ENCODE measurements around the gene DPYSL5. TPM values are rescaled to one million over a fixed set of nuclear protein-coding genes. Genes with fewer than 3 reads are reported as not detected.

Gene DPYSL5
- total and polyA plus RNA-seq, 2 of the 13 experiments (the other 11 are each of a cell fraction or from before 2014, with no cell fraction given) = 0.15 TPM; not detected in 1

DNA sequence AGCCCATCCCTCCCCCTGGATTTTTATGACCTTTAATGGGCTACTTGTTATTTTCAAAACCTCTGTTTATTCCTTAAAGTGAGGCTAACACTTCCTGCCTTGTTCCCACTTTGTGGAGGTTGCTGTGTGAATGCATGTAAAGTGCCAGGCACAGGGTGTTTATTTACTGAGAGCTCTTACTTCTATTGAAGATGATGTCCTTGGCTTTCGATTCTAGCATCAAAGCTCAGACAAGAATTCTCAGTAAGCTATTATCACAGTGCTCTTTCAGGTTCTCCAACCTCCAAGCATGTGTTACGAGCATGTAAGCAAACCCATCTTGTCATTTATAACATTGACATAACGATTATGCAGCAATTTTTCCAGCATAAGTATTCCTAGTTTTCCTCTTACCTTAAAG is 44.2 kb downstream of the DPYSL5 start:
- H3K4me2 ChIP-seq (ENCODE audit: low read depth, low read length) = no peak overlapping the region
- FAIRE-seq (no peak), DNase-seq (ENCODE audit: low spot score) (no peak), ATAC-seq (no peak)
- intact Hi-C loops (cut with micrococcal nuclease; ENCODE audit: unreplicated experiment) (no loop called here), in situ Hi-C loops (cut with HindIII; ENCODE audit: extremely low pct_ligation_motif_present, low pct_unique_long_range_greater_than_20kb) (no loop called here)
- no peaks in the 10 kb centered on the region for H3K79me2 ChIP-seq (ENCODE audit: insufficient read depth, low read length)
- H2AFZ ChIP-seq (ENCODE audit: low read length) = no peak overlapping the region
- no peak overlapping the region for H3K9ac ChIP-seq (ENCODE audit: insufficient read depth, low read depth, low read length)
- H3K9me3 ChIP-seq (ENCODE audit: low read length) = peaks cover 7% of the 10 kb centered on the region; the same call in 1 of the 2 replicates
- H3K4me1 ChIP-seq (ENCODE audit: insufficient read depth, low read length) = peaks cover 19% of the 10 kb centered on the region; the same call in 1 of the 2 replicates
- WGBS (ENCODE audit: low lambda C conversion rate) = 3% methylated on average over 3 of the region's 3 CpGs
- ChIA-PET CTCF (ENCODE audit: low intra/inter-chr PET ratio, low total read pairs) (no interaction called here), POLR2A (no interaction called here)
- no peak overlapping the region for H3K27ac ChIP-seq (ENCODE audit: extremely low read length, insufficient read depth, low read length)
- 0 out of 4 replicates have a peak, but pooled peaks of 1 of the 2 experiments have one; percentile 3 for TF ChIP-seq MAFK (conservative IDR thresholded peaks at IDR 0.05 in 1 of 2, IDR thresholded peaks at IDR 0.05 in 1 of 2; ENCODE audit: low read length in 2 of 2)
- no peak for TF ChIP-seq SIX4 (CRISPR knock-in tag; IDR thresholded peaks at IDR 0.05)
- H3K4me3 ChIP-seq (replicated peaks in 1 of 3; ENCODE audit: insufficient read depth in 1 of 3, low read depth in 2 of 3, low read length in 3 of 3) = no peak overlapping the region
- no peaks in the 10 kb centered on the region for H4K20me1 ChIP-seq (ENCODE audit: insufficient read depth, low read length)
- no peaks in the 10 kb centered on the region for H3K36me3 ChIP-seq (replicated peaks in 1 of 2; ENCODE audit: control insufficient read depth in 1 of 2, insufficient read depth in 2 of 2, low read length in 2 of 2)
- no TSS peak for BruUV-seq (replicated peaks)
- H3K27me3 ChIP-seq (ENCODE audit: control insufficient read depth in 1 of 2, insufficient read depth in 2 of 2, low read length in 2 of 2) = peaks cover 5 to 38% of the 10 kb centered on the region in 2 experiments; a peak in 4 of 5 replicates

- intact Hi-C loops (cut with micrococcal nuclease; ENCODE audit: unreplicated experiment) (no loop called here), in situ Hi-C loops (cut with HindIII; ENCODE audit: extremely low pct_ligation_motif_present, low pct_unique_long_range_greater_than_20kb) (no loop called here)
- POLR2A ChIA-PET = no interaction called here
- no peak overlapping the region for H3K4me3 ChIP-seq (replicated peaks in 1 of 3; ENCODE audit: insufficient read depth in 1 of 3, low read depth in 2 of 3, low read length in 3 of 3)
- H2AFZ ChIP-seq (ENCODE audit: low read length) = no peak overlapping the region
- no TSS peak for BruUV-seq (replicated peaks)
- TF ChIP-seq NCOA5 (CRISPR knock-in tag; IDR thresholded peaks at IDR 0.05) = no peak
- TF ChIP-seq ATF1 (CRISPR knock-in tag; IDR thresholded peaks at IDR 0.05) = no peak
- no peak for TF ChIP-seq ZNF451 (CRISPR knock-in tag; IDR thresholded peaks at IDR 0.05)
- TF ChIP-seq ZSCAN25 (CRISPR knock-in tag; IDR thresholded peaks at IDR 0.05) = no peak
- TF ChIP-seq, protein P1, sequence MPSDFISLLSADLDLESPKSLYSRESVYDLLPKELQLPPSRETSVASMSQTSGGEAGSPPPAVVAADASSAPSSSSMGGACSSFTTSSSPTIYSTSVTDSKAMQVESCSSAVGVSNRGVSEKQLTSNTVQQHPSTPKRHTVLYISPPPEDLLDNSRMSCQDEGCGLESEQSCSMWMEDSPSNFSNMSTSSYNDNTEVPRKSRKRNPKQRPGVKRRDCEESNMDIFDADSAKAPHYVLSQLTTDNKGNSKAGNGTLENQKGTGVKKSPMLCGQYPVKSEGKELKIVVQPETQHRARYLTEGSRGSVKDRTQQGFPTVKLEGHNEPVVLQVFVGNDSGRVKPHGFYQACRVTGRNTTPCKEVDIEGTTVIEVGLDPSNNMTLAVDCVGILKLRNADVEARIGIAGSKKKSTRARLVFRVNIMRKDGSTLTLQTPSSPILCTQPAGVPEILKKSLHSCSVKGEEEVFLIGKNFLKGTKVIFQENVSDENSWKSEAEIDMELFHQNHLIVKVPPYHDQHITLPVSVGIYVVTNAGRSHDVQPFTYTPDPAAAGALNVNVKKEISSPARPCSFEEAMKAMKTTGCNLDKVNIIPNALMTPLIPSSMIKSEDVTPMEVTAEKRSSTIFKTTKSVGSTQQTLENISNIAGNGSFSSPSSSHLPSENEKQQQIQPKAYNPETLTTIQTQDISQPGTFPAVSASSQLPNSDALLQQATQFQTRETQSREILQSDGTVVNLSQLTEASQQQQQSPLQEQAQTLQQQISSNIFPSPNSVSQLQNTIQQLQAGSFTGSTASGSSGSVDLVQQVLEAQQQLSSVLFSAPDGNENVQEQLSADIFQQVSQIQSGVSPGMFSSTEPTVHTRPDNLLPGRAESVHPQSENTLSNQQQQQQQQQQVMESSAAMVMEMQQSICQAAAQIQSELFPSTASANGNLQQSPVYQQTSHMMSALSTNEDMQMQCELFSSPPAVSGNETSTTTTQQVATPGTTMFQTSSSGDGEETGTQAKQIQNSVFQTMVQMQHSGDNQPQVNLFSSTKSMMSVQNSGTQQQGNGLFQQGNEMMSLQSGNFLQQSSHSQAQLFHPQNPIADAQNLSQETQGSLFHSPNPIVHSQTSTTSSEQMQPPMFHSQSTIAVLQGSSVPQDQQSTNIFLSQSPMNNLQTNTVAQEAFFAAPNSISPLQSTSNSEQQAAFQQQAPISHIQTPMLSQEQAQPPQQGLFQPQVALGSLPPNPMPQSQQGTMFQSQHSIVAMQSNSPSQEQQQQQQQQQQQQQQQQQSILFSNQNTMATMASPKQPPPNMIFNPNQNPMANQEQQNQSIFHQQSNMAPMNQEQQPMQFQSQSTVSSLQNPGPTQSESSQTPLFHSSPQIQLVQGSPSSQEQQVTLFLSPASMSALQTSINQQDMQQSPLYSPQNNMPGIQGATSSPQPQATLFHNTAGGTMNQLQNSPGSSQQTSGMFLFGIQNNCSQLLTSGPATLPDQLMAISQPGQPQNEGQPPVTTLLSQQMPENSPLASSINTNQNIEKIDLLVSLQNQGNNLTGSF (CRISPR knock-in tag; IDR thresholded peaks at IDR 0.05) = no peak
- no peak for TF ChIP-seq ZBTB3 (CRISPR knock-in tag; IDR thresholded peaks at IDR 0.05; ENCODE audit: borderline replicate concordance, low read depth)
- TF ChIP-seq SIX1 (CRISPR knock-in tag; IDR thresholded peaks at IDR 0.05; ENCODE audit: borderline replicate concordance) = no peak
- TF ChIP-seq, protein P2, sequence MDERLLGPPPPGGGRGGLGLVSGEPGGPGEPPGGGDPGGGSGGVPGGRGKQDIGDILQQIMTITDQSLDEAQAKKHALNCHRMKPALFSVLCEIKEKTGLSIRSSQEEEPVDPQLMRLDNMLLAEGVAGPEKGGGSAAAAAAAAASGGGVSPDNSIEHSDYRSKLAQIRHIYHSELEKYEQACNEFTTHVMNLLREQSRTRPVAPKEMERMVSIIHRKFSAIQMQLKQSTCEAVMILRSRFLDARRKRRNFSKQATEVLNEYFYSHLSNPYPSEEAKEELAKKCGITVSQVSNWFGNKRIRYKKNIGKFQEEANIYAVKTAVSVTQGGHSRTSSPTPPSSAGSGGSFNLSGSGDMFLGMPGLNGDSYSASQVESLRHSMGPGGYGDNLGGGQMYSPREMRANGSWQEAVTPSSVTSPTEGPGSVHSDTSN (CRISPR knock-in tag; IDR thresholded peaks at IDR 0.05) = no peak
- no peak for TF ChIP-seq ZNF589 (CRISPR knock-in tag; conservative IDR thresholded peaks at IDR 0.05)
- H4K20me1 ChIP-seq (ENCODE audit: insufficient read depth, low read length) = no peaks in the 10 kb centered on the region
- no peak overlapping the region for H3K4me2 ChIP-seq (ENCODE audit: low read depth, low read length)
- no peaks in the 10 kb centered on the region for H3K36me3 ChIP-seq (replicated peaks in 1 of 2; ENCODE audit: control insufficient read depth in 1 of 2, insufficient read depth in 2 of 2, low read length in 2 of 2)
- no peak overlapping the region for H3K27ac ChIP-seq (ENCODE audit: extremely low read length, insufficient read depth, low read length)
- DNase-seq (ENCODE audit: low spot score) = no peak
- H3K79me2 ChIP-seq (ENCODE audit: insufficient read depth, low read length) = no peaks in the 10 kb centered on the region
- H3K27me3 ChIP-seq (ENCODE audit: control insufficient read depth in 1 of 2, insufficient read depth in 2 of 2, low read length in 2 of 2) = peaks cover 5 to 30% of the 10 kb centered on the region in 2 experiments; a peak in 4 of 5 replicates
- no peak overlapping the region for H3K9ac ChIP-seq (ENCODE audit: insufficient read depth, low read depth, low read length)
- H3K4me1 ChIP-seq (ENCODE audit: insufficient read depth, low read length) = peaks cover 15% of the 10 kb centered on the region; the same call in 1 of the 2 replicates
- no peak for FAIRE-seq
- peaks cover 7% of the 10 kb centered on the region; the same call in 1 of the 2 replicates for H3K9me3 ChIP-seq (ENCODE audit: low read length)
- CTCF ChIA-PET (ENCODE audit: low intra/inter-chr PET ratio, low total read pairs) = no interaction called here
- 25% methylated on average over 3 of the region's 3 CpGs for WGBS (ENCODE audit: low lambda C conversion rate)
- peak; percentile 37; the same call in 1 of the 3 replicates for ATAC-seq
These were observed 45.1 kb downstream of the DPYSL5 start for GRCh38 chr2:26892922-26893524.

Data from HepG2 (cell line).